Ammon's horn (tissue), 1 donor: ENCODE results near the gene LMOD3.

Experiments
- DNase-seq: peaks from one replicate; pipeline ENCODE4 v3.0.0-alpha.2; 2016; ENCODE audit warnings: low spot score

LMOD3 gene

DNA sequence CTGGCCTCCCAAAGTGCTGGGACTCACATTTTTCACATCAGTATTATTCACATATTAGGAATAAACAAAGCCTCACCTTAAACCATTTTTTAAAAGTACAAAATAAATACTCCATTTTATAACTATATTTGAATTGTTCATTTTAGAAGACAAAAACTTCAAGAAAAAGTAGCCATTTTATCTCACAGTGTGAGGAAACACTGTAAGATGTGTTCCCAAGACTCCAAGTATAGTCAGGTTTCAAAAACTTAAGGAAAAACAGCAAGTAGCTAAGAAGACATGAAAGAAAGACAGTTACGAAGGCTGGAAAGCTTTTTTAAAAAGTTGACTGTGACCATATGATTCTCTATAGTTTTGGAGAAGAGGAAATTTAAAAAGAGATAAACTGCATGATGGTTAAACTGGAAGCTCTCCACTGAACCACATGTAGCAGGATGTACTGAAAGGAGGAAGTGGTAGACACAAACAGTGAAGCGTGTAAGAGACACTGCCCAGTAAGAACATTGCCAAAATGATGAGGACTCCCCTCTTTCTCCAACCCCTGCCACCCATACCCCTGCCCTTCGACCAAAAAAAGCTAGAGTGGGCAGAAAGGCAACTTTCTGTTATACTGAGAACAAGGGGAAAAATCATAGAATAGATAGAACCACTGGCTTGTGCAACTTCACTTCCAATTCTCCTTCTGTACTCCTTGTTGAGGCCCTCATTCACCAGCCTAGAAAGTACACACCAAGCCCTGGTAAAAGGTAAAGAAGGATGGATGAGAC lies 64.0 kb downstream of the LMOD3 start:
- DNase-seq = peak; percentile 36
